HG03066 (cell line): Measurements from ENCODE around the gene SEMA6A.
A peak's percentile ranks its signal among the peaks of the same experiment; 100 is the strongest.

Experiments used
- ATAC-seq: cut with Tn5 transposase; IDR thresholded peaks from one replicate; pipeline ENCODE4 v1.9.1; 2021; ENCODE audit warnings: low read depth; ENCODE audit not compliant: unreplicated experiment

SEMA6A gene

GRCh38 chr5:116577064-116577788 is 2.6 kb upstream of the SEMA6A start:
- ATAC-seq, result peak; percentile 46

DNA sequence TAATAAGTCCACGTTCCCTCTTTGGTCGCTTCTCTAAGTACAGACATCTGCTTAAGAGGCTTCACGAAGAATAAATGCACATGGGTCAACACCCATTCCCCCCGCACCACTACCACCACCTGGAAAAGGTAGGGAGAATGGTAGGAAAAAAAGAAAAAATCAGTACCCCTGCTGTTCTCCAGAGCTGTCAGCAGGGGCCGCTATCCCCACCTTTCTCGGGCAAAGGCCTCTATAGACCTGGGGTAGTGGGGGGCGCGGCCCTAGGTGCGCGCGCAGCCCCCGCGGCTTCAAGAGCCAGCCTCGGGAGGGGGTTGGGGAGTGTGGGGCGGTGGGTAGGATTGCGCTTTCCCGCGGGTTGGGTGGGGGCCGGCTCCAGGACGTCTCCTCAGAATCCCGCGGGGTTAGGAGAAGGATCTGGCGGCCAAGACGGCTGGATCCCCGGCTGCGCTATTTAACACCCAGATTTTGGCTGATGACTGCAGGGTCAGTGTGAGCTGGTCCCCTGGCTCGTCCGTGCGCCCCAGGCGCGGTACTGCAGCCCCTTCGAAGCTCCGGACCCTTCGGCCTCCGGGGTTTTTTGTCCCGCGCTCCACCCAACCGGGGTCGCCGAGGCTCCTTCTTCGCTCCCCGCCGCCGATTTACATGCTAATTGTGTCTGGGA is 1.6 kb upstream of the SEMA6A start:
- peak; percentile 37 for ATAC-seq

- no peak for ATAC-seq
These were observed 866 bp upstream of the SEMA6A start for GRCh38 chr5:116575326-116576052.

DNA sequence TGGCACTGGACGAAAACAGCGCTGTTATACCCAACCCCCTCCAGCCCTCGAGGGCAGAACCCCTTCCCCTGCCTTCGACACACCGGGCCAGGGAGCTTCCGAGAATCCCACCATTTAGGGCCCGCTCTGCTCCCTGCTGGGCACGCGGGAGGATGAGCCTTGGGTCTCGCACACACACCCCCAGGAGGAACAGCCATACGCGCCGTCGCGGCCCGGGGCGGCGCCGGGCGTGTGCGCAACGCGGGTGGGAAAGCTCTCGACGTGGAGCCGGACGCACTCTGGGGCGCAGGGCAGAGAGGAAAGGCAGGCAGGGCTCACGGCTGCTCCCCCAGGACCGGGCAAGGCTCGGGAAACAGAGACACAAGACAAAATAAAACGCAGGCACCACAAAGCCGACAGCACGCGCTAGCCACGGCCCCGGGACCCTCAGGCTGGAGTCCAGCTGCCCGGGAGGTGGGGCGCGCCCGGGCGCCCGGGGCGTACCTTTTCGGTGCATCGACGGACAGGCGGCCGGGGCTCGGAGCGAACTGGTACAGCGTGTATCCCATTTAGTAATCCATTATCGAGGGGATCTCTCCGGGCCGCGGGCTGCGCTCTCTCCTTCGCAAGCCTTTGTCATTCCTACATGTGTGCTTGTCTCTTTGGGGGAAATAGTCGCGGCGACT is 789 bp downstream of the SEMA6A start:
- no peak for ATAC-seq

DNA sequence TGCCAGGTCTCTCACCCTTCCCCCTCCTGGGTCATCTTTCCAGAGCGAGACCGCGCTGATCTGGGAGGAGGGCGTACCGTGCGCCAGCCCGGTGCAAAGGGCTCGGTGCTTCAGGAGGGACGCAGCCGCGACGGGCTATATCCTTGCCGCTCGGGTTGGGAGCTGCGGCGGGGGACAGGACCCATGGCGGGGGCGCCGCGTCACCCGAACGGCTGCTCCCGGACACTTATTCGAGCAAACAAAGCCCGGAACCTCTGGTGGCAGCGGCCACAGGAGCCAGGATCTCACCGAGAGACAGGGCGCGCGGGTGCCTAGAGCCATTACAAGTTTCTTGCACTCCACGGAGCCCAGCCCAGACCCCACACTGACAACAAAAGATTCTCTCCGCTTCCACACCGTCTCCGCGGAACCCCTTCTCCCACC is 1.3 kb downstream of the SEMA6A start:
- no peak for ATAC-seq

- ATAC-seq, result no peak
These were observed 2.0 kb downstream of the SEMA6A start for GRCh38 chr5:116572350-116573278.

GRCh38 chr5:116571568-116572349 is 2.9 kb downstream of the SEMA6A start:
- ATAC-seq, result no peak

DNA sequence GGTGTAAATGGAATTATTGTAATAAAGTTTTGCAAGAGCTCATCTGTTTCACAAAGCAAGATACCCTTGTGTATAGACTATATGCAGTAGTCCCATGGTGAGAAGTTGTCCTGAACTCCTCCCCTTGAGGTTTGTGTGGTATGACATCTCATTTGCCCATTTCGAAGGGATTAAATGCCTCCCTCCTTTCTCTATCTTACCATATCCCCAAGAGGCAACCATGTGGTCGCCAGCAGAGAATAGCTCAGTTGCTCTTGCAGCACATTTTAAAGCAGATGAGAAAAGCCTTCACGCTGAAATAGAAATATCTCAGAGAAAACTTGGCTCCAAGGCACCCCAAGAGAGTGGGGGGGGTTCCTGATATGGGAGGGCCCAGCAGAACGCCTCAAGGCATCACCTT is 4.6 kb downstream of the SEMA6A start:
- ATAC-seq, result no peak

DNA sequence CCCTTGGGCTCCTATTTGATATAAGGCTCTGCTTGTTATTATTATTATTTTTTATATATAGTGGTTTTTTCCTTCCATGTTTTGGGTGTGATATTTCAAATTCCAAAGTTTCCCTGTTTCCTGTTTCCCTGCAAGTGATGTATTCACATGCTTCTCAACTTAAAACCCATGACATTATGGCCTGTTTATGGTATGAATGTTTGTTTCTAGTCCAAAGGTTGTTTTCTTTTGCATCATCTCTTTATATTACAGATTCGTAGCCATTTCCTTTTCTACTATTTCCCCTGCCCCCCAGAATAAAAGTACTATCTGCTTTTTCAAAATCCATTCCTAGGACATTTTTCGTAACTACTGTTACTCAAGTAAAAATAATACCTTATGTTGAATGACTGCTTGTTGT is 7.5 kb downstream of the SEMA6A start:
- ATAC-seq, result no peak

DNA sequence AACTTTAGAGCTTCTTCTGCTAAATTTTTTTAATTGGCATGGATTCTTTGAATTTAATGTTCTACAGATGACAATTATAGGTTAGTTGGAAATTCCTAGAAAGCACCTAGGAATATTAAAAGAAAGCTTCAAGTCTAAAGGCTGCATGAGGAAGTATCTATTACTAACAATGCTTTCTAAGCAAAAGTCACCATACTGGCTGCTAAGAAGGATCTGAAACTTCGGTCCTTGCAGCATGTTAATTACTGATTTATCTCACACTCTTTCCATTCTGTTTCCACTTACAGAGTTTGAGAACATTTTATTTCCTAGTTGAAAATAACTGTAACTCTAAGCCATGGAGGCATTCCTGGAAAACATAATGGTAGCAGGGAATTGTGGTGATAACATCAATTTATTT is 8.4 kb downstream of the SEMA6A start:
- peak; percentile 67 for ATAC-seq

GRCh38 chr5:116564756-116565490 is 9.7 kb downstream of the SEMA6A start:
- ATAC-seq, result no peak

DNA sequence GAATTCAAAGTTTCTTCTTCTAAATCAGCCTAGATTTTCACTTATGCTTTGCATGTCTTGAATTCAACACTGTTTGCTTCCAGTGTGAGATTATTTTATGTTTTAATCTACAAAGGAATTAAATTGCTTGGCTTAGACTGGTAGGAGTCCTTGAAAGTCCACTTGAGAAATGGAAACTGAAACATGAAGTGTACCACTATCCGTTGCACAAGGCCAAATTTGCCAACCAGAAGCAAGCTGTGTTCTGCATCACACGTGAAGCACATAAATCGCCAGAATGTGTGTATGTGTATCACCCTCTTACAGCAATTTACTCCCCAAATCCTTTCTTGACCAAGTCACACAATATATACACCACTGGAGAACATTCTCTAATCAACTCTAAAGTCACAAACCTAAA is 10.3 kb downstream of the SEMA6A start:
- no peak for ATAC-seq

- ATAC-seq, result no peak
These were observed 10.8 kb downstream of the SEMA6A start for GRCh38 chr5:116563736-116564308.

DNA sequence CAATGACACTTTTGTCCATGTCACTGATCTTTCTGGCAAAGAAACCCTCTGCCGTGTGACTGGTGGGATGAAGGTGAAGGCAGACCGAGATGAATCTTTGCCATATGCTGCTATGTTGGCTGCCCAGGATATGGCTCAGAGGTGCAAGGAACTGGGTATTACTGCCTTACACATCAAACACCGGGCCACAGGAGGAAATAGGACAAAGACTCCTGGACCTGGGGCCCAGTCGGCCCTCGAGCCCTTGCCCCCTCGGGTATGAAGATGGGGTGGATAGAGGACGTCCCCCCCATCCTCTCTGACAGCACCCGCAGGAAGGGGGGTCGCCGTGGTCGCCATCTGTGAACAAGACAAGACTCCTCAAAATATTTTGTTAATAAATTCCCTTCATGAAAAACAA is 12.0 kb downstream of the SEMA6A start:
- ATAC-seq, result no peak

- no peak for ATAC-seq
These were observed 13.0 kb downstream of the SEMA6A start for GRCh38 chr5:116561658-116562057.

DNA sequence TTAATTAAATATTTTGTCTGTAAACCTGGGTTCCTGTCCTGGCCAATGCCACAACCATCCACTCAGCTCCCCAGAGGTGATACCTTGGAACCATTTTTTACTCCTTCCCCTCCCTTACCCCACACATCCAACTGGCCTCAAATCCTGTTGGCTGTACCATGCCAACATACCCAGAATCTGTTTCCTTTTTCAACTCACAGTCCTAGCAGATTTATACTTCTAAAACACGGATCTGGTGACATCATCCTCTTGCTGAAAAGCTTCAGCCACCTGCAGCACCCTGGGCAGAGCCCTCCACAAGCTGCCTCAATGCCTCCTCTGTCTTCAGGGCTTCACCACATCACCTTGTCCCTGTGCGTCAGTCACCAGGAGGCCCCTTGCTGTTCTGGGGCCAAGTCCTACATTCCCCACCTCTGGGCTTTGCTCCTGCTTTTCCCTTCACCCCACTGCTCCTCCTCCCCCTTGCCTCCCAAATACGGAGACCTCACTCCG is 14.9 kb downstream of the SEMA6A start:
- ATAC-seq, result no peak

DNA sequence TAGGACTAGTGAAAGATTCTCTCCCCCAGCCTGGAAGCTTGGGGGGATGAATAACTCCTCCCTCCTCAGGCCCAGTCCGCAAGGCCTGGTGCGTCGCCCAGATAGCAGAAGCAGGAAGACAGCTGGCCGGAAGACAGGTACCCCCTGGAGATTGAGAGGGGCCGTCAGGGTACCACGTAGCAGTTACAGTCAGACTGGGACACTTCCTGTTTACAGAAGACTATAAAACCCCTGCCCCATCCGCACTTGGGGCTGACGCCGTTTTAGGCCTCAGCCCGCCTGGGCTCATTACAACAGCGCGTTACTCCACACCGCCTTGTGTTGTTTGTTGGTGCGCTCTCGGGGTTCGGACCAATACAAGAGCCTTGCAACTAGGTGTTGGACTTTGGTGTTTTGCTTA is 15.4 kb downstream of the SEMA6A start:
- ATAC-seq, result no peak

DNA sequence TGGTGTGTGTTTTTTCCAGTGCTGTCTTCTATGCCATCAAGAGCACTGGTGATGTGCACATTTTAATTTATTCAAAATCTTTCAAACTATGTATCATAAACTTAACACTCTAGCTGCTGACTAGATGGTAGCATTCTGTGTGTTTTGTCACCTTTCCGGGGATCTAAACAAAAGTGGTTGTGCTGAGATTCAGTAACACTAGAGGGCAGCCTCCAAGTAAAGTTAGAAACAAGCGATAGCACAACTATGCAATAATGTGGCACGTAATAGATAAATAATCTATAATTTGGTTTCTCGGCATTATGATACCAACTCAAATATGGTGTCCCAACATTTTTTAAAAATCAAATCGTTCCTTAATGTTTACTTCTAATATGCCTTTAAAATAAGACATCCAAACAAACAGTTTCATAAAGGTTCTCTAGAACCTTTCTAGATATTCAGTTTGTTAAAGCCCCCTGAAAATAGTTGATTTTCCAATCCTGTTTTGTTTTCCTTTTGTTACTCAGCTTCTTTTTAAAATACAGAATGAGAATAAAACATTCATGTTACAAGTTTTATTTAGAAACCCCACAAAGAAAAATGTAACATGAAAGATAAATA is 16.9 kb downstream of the SEMA6A start:
- no peak for ATAC-seq
